SKM-1 treated with dmso at 0.1 percent for 144 hours (cell line): ENCODE results near the gene AHSA1.

ENCODE experiments used
- DNase-seq: peaks from one replicate; lab custom pipeline; 2025; ENCODE audit not compliant: unreplicated experiment; lab: John Stamatoyannopoulos, UW

Gene AHSA1

GRCh38 chr14:77470224-77470870 lies 12.5 kb downstream of the AHSA1 start:
- DNase-seq, result no peak

- DNase-seq, result no peak
Observed at GRCh38 chr14:77473921-77474320, 16.0 kb downstream of the AHSA1 start.

GRCh38 chr14:77474479-77475177 lies 16.7 kb downstream of the AHSA1 start:
- DNase-seq, result no peak

- DNase-seq, result no peak
Observed at GRCh38 chr14:77475432-77476115, 17.7 kb downstream of the AHSA1 start.

- DNase-seq, result no peak
Observed at GRCh38 chr14:77478029-77478428, 20.1 kb downstream of the AHSA1 start.

GRCh38 chr14:77478796-77479195 lies 20.9 kb downstream of the AHSA1 start:
- no peak for DNase-seq

GRCh38 chr14:77482422-77482821 lies 24.5 kb downstream of the AHSA1 start:
- DNase-seq, result no peak

GRCh38 chr14:77485256-77485655 lies 27.4 kb downstream of the AHSA1 start:
- no peak for DNase-seq

- DNase-seq, result no peak
Observed at GRCh38 chr14:77485901-77486678, 28.2 kb downstream of the AHSA1 start.

GRCh38 chr14:77488558-77488957 lies 30.7 kb downstream of the AHSA1 start:
- no peak for DNase-seq

- DNase-seq, result no peak
Observed at GRCh38 chr14:77489041-77489440, 31.1 kb downstream of the AHSA1 start.

- DNase-seq, result no peak
Observed at GRCh38 chr14:77490347-77490986, 32.6 kb downstream of the AHSA1 start.

GRCh38 chr14:77491056-77491455 lies 33.2 kb downstream of the AHSA1 start:
- no peak for DNase-seq

GRCh38 chr14:77495334-77495733 lies 37.4 kb downstream of the AHSA1 start:
- no peak for DNase-seq

- DNase-seq, result no peak
Observed at GRCh38 chr14:77498120-77498979, 40.5 kb downstream of the AHSA1 start, which contains the start of gene ISM2. TSS of gene ISM2 (minus strand) at chr14:77498816. CDS start at chr14:77498793, 23 bp downstream.

- DNase-seq, result no peak
Observed at GRCh38 chr14:77498984-77499527, 41.2 kb downstream of the AHSA1 start.

- DNase-seq, result no peak
Observed at GRCh38 chr14:77502109-77502782, 44.4 kb downstream of the AHSA1 start.

- DNase-seq, result no peak
Observed at GRCh38 chr14:77503138-77503537, 45.2 kb downstream of the AHSA1 start.

- DNase-seq, result no peak
Observed at GRCh38 chr14:77505031-77505430, 47.1 kb downstream of the AHSA1 start.
